WERI-Rb-1 (cell line): ENCODE data around the gene CPNE5.

Experiments
- DNase-seq: peaks from one replicate; pipeline ENCODE4 v3.0.0-alpha.2; 2020
- H3K27ac ChIP-seq: fragments of 250-450 bp; sonication (Bioruptor Pico); 2 replicates; pipeline ENCODE4 v1.5.1; 2020; ENCODE audit warnings: mild to moderate bottlenecking, moderate library complexity
- H3K27me3 ChIP-seq: fragments of 250-450 bp; sonication (Bioruptor Pico); 2 replicates; pipeline ENCODE4 v1.5.1; 2021; ENCODE audit warnings: mild to moderate bottlenecking, low read depth, moderate library complexity; ENCODE audit not compliant: insufficient read depth, severe bottlenecking
- H3K36me3 ChIP-seq: fragments of 250-450 bp; sonication (Bioruptor Pico); 2 replicates; pipeline ENCODE4 v1.5.1; 2020; ENCODE audit warnings: mild to moderate bottlenecking, moderate library complexity
- H3K4me3 ChIP-seq: 2 replicates; pipeline ENCODE4 v1.5.1; 2011; ENCODE audit warnings: low read depth, mild to moderate bottlenecking, control low read depth, low read length
- H3K9me3 ChIP-seq: fragments of 250-450 bp; sonication (Bioruptor Pico); 2 replicates; pipeline ENCODE4 v1.5.1; 2021; ENCODE audit warnings: mild to moderate bottlenecking, moderate library complexity; ENCODE audit not compliant: severe bottlenecking
- TF ChIP-seq, protein P1 (sequence below): IDR thresholded peaks from 2 replicates; pipeline ENCODE4 v1.5.1; 2011; ENCODE audit warnings: low read depth, mild to moderate bottlenecking, control low read depth, inconsistent platforms, low read length

CPNE5 gene

DNA sequence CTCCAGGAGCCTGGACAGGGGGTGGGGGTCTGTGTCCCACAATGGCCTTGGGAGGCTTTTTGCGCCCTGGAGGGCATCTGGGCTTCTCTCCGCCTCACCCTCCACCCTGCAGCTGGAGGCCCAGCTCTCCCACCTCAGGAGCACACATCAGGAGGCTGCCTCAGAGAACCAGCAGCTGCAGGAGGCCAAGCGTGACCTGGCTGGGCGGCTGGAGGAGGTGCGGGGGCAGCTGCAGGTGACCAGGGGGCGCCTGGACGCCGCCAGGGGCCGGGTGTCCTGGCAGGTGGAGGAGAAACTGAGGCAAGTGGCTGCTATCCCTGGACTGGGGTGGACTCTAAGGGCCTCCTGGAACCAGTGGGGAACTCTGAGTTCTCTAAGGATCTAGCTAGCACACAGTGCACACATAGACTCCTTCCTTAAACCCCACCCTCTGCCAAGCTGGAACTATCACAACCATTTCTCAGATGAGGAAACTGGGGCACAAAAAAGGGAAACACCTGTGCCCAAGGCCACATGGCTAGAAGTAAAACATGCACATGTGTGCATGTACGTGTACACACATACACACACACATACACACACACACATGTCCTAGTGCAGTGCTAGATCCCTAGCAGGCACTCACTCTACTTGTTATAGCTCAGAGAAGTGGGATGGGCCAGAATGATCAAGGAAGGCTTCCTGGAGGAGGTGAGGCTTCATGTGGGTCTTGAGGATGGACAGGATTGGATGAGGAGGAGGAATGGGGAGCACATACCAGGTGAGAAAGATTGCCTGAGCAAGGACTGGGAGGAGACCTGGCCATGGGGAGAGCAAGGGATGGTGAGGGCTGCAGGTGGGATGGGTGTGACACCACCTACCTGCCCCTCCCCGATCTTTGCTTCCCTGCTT is 118.7 kb downstream of the CPNE5 start:
- TF ChIP-seq, protein P1, sequence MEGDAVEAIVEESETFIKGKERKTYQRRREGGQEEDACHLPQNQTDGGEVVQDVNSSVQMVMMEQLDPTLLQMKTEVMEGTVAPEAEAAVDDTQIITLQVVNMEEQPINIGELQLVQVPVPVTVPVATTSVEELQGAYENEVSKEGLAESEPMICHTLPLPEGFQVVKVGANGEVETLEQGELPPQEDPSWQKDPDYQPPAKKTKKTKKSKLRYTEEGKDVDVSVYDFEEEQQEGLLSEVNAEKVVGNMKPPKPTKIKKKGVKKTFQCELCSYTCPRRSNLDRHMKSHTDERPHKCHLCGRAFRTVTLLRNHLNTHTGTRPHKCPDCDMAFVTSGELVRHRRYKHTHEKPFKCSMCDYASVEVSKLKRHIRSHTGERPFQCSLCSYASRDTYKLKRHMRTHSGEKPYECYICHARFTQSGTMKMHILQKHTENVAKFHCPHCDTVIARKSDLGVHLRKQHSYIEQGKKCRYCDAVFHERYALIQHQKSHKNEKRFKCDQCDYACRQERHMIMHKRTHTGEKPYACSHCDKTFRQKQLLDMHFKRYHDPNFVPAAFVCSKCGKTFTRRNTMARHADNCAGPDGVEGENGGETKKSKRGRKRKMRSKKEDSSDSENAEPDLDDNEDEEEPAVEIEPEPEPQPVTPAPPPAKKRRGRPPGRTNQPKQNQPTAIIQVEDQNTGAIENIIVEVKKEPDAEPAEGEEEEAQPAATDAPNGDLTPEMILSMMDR = no peak
- Histone ChIP-seq H3K27ac (no peak overlapping the region), H3K4me3 (no peak overlapping the region), H3K9me3 (no peaks in the 10 kb centered on the region), H3K36me3 (no peaks in the 10 kb centered on the region), H3K27me3 (no peaks in the 10 kb centered on the region)
- no peak for DNase-seq

DNA sequence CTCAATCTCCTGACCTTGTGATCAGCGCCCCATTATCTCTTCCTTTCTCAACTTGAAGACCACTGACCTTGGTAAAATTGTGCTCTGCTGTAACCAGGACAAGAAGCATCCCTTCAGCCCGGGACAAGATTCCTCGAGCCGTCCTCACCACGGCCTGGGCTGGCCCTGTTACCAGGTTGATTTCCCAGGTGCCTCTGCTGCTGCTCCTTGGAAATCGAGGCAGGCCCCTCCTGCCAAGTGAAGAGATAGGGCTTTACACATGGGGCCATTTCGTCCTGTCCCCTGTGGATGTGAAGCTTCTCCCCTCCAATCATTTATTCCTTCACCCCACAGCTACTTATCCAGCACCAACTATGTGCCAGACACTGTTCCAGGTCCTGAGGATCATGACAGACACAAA is 120.1 kb downstream of the CPNE5 start:
- Histone ChIP-seq H3K27ac (no peak overlapping the region), H3K27me3 (no peaks in the 10 kb centered on the region), H3K36me3 (no peaks in the 10 kb centered on the region), H3K9me3 (no peaks in the 10 kb centered on the region), H3K4me3 (no peak overlapping the region)
- DNase-seq = no peak
- TF ChIP-seq, protein P1 = no peak

DNA sequence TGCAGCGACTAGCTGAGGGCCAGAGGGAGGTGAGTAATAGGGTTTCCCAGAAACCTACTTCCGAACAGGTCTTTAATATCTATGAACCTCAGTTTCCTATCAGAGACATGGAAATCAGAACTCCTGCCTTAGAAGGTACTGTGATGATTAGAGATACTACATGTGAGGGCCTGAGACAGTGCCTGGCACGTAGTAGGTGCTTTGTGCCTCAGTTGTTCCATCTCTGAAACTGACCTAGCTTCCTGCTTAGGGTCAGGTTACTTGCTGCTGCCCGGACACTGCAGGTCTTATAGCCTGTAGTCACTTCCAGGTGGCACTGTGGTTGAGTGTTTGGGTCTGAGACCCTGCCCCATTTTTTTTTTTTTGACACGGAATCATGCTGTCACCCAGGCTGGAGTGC is 120.7 kb downstream of the CPNE5 start:
- TF ChIP-seq, protein P1 = no peak
- H3K27me3 ChIP-seq = no peaks in the 10 kb centered on the region
- H3K4me3 ChIP-seq = no peak overlapping the region
- no peaks in the 10 kb centered on the region for H3K9me3 ChIP-seq
- no peak for DNase-seq
- no peaks in the 10 kb centered on the region for H3K36me3 ChIP-seq
- no peak overlapping the region for H3K27ac ChIP-seq

DNA sequence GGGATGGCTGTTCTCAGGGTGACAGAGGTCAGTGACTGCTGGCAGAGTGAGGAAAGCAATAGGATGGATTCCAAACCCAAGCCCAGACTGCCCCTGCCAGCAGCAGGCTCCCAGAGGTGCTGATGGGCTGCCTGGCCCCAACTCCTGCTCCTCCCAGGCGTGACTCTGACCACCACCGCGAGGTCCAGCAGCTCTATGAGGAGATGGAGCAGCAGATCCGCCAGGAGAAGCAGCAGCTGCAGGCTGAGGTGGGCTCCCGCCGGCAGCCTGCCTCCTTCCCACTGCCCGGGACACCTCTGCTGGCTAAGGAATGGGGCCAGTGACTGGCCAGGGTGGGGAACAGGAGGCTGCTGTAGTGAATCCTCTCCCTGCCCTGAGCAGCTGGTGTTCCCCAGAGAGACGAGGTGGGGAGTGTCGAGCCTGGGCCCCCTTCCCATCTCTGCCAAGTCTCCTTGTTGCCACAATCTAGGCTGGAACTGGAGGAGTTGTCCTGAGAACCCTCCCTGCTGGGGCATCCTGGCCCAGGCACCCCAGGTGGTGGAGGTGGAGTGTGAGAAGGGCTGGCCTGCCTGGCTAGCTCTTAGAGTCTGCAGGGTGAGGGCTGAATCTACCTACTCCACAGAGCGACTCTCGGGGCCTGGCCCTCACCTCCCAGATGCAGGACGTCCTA is 121.2 kb downstream of the CPNE5 start:
- no peaks in the 10 kb centered on the region for H3K36me3 ChIP-seq
- no peak overlapping the region for H3K27ac ChIP-seq
- no peaks in the 10 kb centered on the region for H3K27me3 ChIP-seq
- TF ChIP-seq, protein P1 = no peak
- no peak overlapping the region for H3K4me3 ChIP-seq
- DNase-seq = no peak
- H3K9me3 ChIP-seq = no peaks in the 10 kb centered on the region

DNA sequence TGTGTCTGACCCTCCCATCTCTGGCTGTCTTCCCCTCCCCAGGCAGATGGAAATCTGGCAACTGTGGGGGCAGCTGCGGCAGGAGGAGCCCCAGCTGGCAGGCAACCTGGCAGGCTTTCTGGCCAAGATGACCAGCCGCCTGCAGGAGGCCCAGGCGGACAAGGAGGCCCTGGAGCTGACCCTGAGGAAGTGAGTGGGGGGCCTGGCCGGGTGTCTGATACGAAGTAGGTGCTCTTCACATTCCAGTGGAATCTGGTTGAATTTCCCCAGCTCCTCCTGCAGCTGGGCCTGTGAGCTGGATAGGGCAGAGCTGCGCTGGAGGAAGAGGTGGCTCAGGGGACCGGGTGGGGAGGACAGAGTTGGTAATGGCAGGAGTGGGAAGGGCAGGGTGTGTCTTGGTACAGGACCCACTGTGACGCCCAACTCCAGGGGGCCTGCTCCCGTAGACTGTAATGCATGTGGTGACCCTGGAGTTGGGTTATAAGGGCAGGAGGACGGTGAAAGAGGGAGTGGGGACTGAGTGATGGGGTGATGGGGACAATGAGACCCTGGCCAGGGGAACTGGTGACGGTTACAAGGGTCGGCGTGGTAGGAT is 121.9 kb downstream of the CPNE5 start:
- H3K4me3 ChIP-seq = no peak overlapping the region
- DNase-seq = no peak
- H3K9me3 ChIP-seq = no peaks in the 10 kb centered on the region
- TF ChIP-seq, protein P1 = no peak
- H3K36me3 ChIP-seq = no peaks in the 10 kb centered on the region
- no peaks in the 10 kb centered on the region for H3K27me3 ChIP-seq
- no peak overlapping the region for H3K27ac ChIP-seq
